GM12872 (cell line): ENCODE measurements around the gene FSHR.

Experiments
- TF ChIP-seq, protein P1 (sequence below): IDR thresholded peaks from 3 replicates; pipeline ENCODE4 v1.5.1; 2011; ENCODE audit warnings: low read depth, mild to moderate bottlenecking, low read length, moderate library complexity; ENCODE audit not compliant: insufficient read depth

Gene FSHR

DNA sequence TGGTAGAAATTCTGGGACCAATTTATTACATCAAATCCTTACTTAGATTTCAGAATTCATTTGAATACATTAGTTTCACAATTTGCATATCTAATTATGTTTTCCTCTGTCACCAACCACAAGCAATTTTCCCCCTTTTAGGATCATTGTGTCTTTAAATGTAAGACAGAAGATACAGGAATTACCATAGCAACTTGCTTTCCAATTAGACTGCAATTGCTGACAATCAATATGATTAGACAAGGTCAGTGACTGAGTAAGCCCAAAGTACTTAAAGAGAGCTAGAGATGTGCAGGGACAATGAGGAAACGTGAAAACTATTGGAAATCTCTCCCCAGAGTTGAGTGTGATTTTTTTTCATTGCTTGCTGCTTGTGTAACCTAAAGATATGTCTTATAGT, 121.4 kb downstream of the FSHR start:
- TF ChIP-seq, protein P1, sequence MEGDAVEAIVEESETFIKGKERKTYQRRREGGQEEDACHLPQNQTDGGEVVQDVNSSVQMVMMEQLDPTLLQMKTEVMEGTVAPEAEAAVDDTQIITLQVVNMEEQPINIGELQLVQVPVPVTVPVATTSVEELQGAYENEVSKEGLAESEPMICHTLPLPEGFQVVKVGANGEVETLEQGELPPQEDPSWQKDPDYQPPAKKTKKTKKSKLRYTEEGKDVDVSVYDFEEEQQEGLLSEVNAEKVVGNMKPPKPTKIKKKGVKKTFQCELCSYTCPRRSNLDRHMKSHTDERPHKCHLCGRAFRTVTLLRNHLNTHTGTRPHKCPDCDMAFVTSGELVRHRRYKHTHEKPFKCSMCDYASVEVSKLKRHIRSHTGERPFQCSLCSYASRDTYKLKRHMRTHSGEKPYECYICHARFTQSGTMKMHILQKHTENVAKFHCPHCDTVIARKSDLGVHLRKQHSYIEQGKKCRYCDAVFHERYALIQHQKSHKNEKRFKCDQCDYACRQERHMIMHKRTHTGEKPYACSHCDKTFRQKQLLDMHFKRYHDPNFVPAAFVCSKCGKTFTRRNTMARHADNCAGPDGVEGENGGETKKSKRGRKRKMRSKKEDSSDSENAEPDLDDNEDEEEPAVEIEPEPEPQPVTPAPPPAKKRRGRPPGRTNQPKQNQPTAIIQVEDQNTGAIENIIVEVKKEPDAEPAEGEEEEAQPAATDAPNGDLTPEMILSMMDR, result no peak

DNA sequence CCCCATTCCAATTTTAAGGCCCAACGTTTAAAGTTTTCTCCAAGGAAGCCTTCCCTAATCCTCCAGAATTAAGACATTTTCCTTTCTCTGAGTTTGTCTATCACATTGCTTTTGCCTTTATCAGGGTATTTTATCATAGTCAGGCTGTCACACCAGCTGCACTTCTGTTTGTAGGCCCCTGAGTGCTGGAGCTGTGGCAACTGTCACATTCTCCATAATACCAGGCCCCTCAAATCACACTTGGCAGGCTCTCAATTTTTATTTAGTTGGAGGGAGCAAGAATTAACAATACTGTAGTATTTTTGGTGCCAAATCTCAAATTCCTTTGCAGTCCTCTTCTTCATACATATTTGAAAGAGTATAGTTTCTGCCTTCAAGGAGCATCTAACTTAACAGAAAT, 122.2 kb downstream of the FSHR start:
- TF ChIP-seq, protein P1, result no peak

DNA sequence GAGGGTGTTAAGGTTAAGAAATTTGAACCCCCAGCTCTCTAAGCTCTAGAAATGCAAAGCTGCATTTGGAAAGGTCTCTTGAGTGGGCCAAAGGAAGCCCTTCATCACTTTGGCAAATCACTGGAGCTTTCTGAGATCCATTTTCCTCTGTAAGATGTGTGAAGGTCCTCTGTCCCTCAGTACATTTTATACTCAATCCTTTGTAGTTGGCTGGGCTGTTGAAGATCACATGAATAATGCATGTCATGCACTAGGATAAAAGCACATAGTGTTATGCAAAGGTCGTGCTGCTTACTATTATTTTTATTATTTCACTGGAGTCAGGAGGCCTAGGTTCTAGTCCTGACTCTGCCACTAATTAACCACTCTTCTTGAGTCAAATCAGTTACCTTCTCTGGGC, 124.9 kb downstream of the FSHR start:
- TF ChIP-seq, protein P1, result no peak

DNA sequence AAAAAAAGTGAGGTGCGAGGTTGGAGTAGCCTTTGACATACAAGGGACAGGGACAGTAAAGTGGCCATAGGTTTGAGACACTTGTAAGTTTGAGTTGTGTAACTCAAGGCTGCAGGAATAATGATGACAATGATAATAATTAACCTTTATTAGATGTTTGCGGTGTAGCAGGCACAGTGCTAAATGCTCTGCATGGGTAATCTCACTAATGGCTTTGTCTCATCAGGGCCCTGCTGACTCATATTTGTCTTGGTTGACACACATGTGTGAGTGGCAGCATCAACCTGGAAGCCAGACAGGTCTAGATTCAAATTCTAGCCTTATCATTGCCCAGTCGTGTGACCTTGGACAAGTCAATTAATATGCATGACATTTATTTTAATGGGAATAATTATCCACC, 126.2 kb downstream of the FSHR start:
- TF ChIP-seq, protein P1, result no peak

DNA sequence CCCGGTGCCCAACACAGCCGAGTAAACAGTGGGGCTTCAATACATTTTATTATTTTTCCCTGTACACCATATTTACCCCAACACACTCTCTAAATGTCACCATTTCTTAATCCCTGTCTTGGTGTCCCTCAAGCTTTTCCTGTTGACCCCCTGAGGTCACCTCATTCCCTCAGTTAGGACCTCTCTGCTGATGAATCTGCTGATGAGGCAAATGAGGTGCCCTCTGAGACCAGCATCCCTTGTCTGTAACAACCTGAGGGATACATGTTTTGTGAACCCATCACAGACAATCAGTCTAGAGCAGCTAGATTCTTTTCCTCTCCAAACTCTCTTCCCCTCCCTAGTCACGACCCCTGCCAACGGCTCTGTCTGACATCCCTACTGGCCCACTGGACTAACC, 127.6 kb downstream of the FSHR start:
- TF ChIP-seq, protein P1, result no peak

DNA sequence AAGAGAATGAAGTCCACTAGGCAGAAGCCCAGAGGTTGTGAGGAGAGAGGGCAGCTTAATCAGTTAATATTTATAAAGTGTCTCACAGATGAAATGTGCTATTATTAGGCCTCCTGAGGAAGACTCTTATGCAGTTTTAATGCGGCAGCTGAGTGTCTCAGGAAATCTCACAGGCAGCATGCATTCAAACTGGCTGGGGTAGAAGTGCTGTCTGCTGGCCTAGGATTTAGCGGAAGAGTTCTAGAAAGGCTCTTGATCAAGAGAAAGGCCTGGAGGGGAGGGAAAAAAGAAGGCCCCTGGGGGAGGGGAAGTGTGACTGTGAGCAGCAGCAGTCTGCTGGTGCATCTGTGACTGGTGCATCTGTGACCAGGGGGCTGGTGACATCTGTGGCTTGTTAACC, 133.0 kb downstream of the FSHR start:
- TF ChIP-seq, protein P1, result no peak

DNA sequence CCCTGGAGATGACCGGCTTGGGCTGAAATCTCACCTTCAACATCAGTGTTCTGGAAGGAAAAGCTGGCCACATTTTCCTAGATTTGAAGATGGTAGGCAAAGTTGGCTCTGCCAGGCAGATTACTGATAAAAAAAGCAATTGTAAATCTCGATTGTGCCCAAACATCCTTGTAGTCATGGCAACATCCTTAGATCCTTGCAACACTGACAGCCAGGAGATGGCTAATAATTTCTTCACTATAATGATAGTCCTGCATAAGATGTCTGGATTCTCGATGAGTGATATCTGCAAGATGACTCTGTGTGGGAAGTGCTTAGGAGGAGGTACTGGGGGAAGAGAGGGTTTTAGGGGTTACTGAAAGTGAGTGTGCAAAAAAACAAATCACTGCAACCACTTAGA, 149.1 kb downstream of the FSHR start:
- TF ChIP-seq, protein P1, result no peak
